Heart left ventricle (tissue), 16 donors: ENCODE data around the gene PXMP4. TPM values are rescaled to one million over a fixed set of nuclear protein-coding genes. Genes with fewer than 3 reads are reported as not detected.

Experiments used
- ATAC-seq, 4 donors: fragments of 200-7000 bp; cut with Tn5 transposase; one replicate each; pipeline ENCODE4 v1.9.1; 2020 to 2022; ENCODE audit warnings: moderate library complexity in 4 of 4, mild to moderate bottlenecking in 3 of 4, moderate number of reproducible peaks in 1 of 4
- DNase-seq, 5 donors: peaks; one replicate each; pipeline ENCODE4 v3.0.0-alpha.2; 2020
- H3K27ac ChIP-seq, 12 donors: fragments of 200-600 bp; sonication (generic) in 4 of 12; one replicate each; pipeline versions ENCODE4 v1.5.0 to v1.8.0; 2016 to 2022; ENCODE audit warnings: mild to moderate bottlenecking in 2 of 12
- H3K27me3 ChIP-seq, 9 donors: fragments of 200-600 bp; sonication (generic) in 2 of 9; one replicate each; pipeline versions ENCODE4 v1.5.1 to v1.8.0; 2016 to 2022; ENCODE audit warnings: mild to moderate bottlenecking in 3 of 9
- H3K36me3 ChIP-seq, 9 donors: fragments of 200-600 bp; sonication (generic) in 2 of 9; one replicate each; pipeline versions ENCODE4 v1.5.0 to v1.8.0; 2018 to 2022; ENCODE audit warnings: mild to moderate bottlenecking in 2 of 9
- H3K4me1 ChIP-seq, 12 donors: fragments of 200-600 bp; sonication (generic) in 4 of 12; one replicate each; pipeline versions ENCODE4 v1.5.0 to v1.8.0; 2016 to 2022; ENCODE audit warnings: mild to moderate bottlenecking in 3 of 12
- H3K4me3 ChIP-seq, 12 donors: fragments of 200-600 bp; sonication (generic) in 4 of 12; one replicate each; pipeline versions ENCODE4 v1.5.0 to v1.8.0; 2017 to 2022; ENCODE audit warnings: mild to moderate bottlenecking in 9 of 12, moderate library complexity in 4 of 12
- H3K9me3 ChIP-seq, 12 donors: fragments of 200-600 bp; sonication (generic) in 4 of 12; one replicate each; pipeline versions ENCODE4 v1.5.0 to v1.8.0; 2016 to 2022; ENCODE audit warnings: mild to moderate bottlenecking in 1 of 12
- POLR2A ChIP-seq, 2 donors: fragments of 450-650 bp; IDR thresholded peaks; one replicate each; pipeline ENCODE4 v1.6.1; 2017; ENCODE audit warnings: antibody characterized with exemption in 2 of 2, mild to moderate bottlenecking in 2 of 2, moderate library complexity in 2 of 2
- WGBS, 4 donors: extraction: QIAGEN DNeasy Blood & Tissue Kit in 2 of 4; methylation state at CpG; one replicate each; pipeline versions ENCODE4 v1.1.5 to v1.1.7; 2013 to 2018; 5-methylcytosine and 5-hydroxymethylcytosine counted together
- intact Hi-C, 10 donors: fragments of 100-400 bp; cut with DNase I; formaldehyde crosslinking; loops; one replicate each; pipeline versions ENCODE4 v1.11.1 to v1.14.2; 2022
- polyA plus RNA-seq, 2 donors: library from polyadenylated mRNA; stranded (reverse); fragments of 200-250 nt; gene quantifications; one replicate each; pipeline ENCODE4 v1.2.3, GENCODE V29; 2013
- total RNA-seq, 9 donors: library from RNA; depleted of rRNA in 2 of 9; stranded (reverse); fragments of >200 nt in 2 of 9; fragmentation: NEBNext Ultra II Directional in 3 of 9; extraction: Animal tissue kit (Norgen Biotek cat#: 25700) in 3 of 9; gene quantifications; one replicate each; pipeline versions ENCODE4 v1.1.0 to v1.2.4, GENCODE V29; 2016 to 2023
- TF ChIP-seq, protein P1 (sequence below), 12 donors: fragments of 200-600 bp; sonication (generic) in 4 of 12; IDR thresholded peaks; one replicate each; pipeline versions ENCODE4 v1.5.0 to v1.8.0; 2018 to 2022; ENCODE audit warnings: antibody characterized with exemption in 12 of 12, mild to moderate bottlenecking in 5 of 12
- donor health status: ischemic (EF 13 %, LVEDD 7.1; RV severe dilation, severe dysfunction).
- donor health status: healthy with polysubstance abuse.
- donor health status: DM: no; HTN: yes; CAD: no.
- donor health status: DM: no; HTN: no; CAD: no.
- donor health status: ischemic (EF 25% LVEDD 6.9; RV normal size, moderate dysfunction).
- donor health status: ischemic (EF 25% LVEDD 5.7; RV mildly dilated, moderate dysfunction).
- donor health status: healthy.
- donor health status: DM: yes; HTN: yes; CAD: no.
- donor health status: ischemic (EF 35%, LVEDD 5.7; RV mildly dilated, moderate dysfunction).
- donor health status: nonischemic (EF 11% LVEDD 7.7; RV severe dilation, severe dysfunction).
- donor health status: DM: yes; HTN: yes; CAD: no.
- donor health status: PGD.
- donor health status: ischemic (EF 29% LVEDD 5.4; RV normal size, mild dysfunction).
- donor health status: nonischemic (EF 23%, LVEDD 6.1; RV moderate dilation, normal function).

The PXMP4 gene
- total and polyA plus RNA-seq, 11 donors: 5.0 to 13.0 (median 10.2) TPM

DNA sequence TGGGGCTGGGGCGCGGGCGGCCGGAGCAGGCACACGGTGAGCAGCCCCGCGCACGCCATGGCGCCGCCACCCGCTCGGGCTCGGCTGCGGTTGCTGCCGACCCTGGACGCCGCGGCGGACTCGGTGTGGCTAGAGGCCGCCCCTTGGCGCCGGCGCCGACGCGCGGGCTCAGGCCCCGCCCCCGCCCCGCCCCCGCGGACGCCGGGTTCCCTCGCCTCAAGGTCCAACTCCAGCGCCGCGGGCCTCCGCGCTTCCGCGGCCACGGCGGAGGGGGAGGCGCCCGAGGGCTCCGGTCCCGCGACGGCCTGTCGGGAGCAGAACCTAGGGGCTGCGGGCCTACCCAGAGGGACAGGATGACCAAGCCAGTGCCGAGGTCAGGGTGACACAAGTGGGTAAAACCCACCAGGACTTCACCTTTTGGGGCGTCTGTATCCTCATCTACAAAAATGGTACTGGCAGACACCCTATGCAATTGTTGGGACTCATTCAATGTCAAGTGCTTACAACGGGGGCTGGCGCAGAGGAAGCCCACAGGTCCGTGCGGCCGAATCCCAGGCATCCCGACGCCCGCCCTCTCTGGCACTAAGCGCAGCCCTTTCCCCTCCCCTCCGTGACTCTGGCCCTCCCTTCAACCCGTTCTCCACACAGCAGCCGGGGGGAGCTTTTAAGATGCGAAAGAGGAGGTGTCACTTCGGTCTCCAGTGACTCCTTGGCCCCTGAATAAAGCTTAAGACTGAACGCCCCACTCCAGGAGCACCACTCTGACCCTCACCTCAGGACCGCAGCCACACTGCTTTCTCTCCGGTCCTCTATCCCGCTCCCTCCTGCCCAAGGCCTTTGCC is 45.6 kb downstream of the PXMP4 start, which contains the start of gene NECAB3:
TSS of gene NECAB3 (minus strand) at position 135 of the 842 bp plus-strand sequence. CDS start at position 59, 76 bp downstream.
- Histone ChIP-seq H3K4me3 (peak within 1 kb of the TSS; percentile 50 to 95 (median 72)), H3K4me1 (peaks cover 0 to 43% (median 29%) of the 10 kb centered on the region in 12 donors), H3K9me3 (no peaks in the 10 kb centered on the region), H3K27me3 (no peaks in the 10 kb centered on the region), H3K36me3 (peaks cover 0 to 26% (median under 1%) of the 10 kb centered on the region in 9 donors), H3K27ac (peak within 1 kb of the TSS; percentile 75 to 95 (median 90))
- ATAC-seq (peak; percentile 53 to 91 (median 78)), DNase-seq (peak; percentile 86 to 93 (median 89))
- intact Hi-C loops: loop anchor here in 2 of 10 donors (5.0 kb wide), 1 partner anchor 58 kb away; the partner anchor contains the start of gene ZNF341 (in 2 of the 2)
- TF ChIP-seq, protein P1, sequence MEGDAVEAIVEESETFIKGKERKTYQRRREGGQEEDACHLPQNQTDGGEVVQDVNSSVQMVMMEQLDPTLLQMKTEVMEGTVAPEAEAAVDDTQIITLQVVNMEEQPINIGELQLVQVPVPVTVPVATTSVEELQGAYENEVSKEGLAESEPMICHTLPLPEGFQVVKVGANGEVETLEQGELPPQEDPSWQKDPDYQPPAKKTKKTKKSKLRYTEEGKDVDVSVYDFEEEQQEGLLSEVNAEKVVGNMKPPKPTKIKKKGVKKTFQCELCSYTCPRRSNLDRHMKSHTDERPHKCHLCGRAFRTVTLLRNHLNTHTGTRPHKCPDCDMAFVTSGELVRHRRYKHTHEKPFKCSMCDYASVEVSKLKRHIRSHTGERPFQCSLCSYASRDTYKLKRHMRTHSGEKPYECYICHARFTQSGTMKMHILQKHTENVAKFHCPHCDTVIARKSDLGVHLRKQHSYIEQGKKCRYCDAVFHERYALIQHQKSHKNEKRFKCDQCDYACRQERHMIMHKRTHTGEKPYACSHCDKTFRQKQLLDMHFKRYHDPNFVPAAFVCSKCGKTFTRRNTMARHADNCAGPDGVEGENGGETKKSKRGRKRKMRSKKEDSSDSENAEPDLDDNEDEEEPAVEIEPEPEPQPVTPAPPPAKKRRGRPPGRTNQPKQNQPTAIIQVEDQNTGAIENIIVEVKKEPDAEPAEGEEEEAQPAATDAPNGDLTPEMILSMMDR (IDR thresholded peaks at IDR 0.05): peak in 1 of 12 donors; percentile 4
- TF ChIP-seq POLR2A (IDR thresholded peaks at IDR 0.05): peak in 1 of 2 donors; percentile 64
- 4 to 8% (median 5%) methylated on average over 29 to 73 of the region's 73 CpGs for WGBS, 4 donors

DNA sequence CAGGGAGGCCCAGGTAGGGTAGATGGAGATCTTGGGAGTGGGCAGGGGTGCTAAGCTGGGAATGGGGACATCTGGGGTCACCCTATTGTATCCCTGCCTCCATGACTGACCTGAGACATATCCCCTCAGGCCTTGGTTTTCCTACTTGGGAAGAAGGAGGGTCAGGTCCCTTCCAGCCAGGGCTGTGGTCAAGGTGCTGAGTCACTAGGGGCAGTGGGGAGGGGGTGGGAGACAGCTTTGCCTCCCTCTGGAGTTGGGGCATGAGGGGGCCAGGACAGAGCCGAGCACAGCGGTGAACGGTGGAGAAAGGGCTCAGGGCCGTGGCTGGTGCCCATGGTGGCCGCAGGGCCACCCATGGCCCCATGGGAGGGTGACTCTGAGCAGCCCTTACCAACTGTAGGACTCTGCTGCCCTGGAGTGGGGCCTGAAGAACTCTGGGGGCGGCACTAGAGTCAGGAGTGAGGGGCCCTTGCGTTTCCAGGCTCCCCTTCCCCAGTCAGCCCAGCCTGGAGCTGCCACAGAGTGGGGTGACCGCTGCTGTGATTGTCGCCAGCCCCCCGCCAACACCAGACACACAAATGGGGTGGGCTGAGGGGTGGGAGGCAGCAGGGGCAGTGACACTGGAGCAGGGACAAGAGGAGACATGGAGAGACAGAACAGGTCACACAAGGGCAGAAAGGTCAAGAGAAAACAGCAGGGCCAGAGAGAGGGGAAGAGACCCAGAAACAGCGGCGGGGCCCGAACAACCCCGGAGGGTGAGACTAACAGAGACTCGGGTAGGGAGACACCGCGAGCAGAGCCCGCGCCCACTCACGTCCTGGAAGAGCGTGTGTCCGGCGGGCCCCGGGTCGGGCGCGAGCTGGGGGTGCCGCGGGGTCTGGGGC is 46.5 kb downstream of the PXMP4 start:
- no peak for TF ChIP-seq POLR2A (IDR thresholded peaks at IDR 0.05)
- TF ChIP-seq, protein P1 (IDR thresholded peaks at IDR 0.05): no peak
- peak overlapping the region; percentile 55 to 95 (median 88) for H3K27ac ChIP-seq
- peaks cover 0 to 43% (median 29%) of the 10 kb centered on the region in 12 donors for H3K4me1 ChIP-seq
- H3K9me3 ChIP-seq: no peaks in the 10 kb centered on the region
- ATAC-seq (peak in 3 of 4 donors; percentile 3 to 18 (median 10)), DNase-seq (no peak)
- H3K4me3 ChIP-seq: peak overlapping the region; percentile 50 to 95 (median 72)
- peaks cover 0 to 34% (median 7%) of the 10 kb centered on the region in 9 donors for H3K36me3 ChIP-seq
- WGBS, 4 donors: 17 to 28% (median 19%) methylated on average over 20 to 29 of the region's 29 CpGs
- H3K27me3 ChIP-seq: no peaks in the 10 kb centered on the region
- intact Hi-C loops: loop anchor here in 2 of 10 donors (5.0 kb wide), 1 partner anchor 59 kb away; the partner anchor contains the start of gene ZNF341 (in 2 of the 2)

GRCh38 chr20:33673114-33673409 is 47.0 kb downstream of the PXMP4 start:
- DNase-seq: no peak
- H3K4me1 ChIP-seq: peaks cover 0 to 49% (median 34%) of the 10 kb centered on the region in 12 donors
- no peaks in the 10 kb centered on the region for H3K9me3 ChIP-seq
- 28 to 67% (median 58%) methylated on average over 2 to 4 of the region's 4 CpGs for WGBS, 4 donors
- H3K27me3 ChIP-seq: no peaks in the 10 kb centered on the region
- peak overlapping the region; percentile 50 to 95 (median 72) for H3K4me3 ChIP-seq
- no peak for ATAC-seq
- H3K36me3 ChIP-seq: peaks cover 0 to 34% (median 8%) of the 10 kb centered on the region in 9 donors
- H3K27ac ChIP-seq: peak overlapping the region in 8 of 12 donors; percentile 85 to 95 (median 88)
- TF ChIP-seq, protein P1 (IDR thresholded peaks at IDR 0.05): no peak
- no peak for TF ChIP-seq POLR2A (IDR thresholded peaks at IDR 0.05)
- intact Hi-C loops: loop anchor here in 2 of 10 donors (5.0 kb wide), 1 partner anchor 59 kb away; the partner anchor contains the start of gene ZNF341 (in 2 of the 2)
